ENCODE results near the gene TCF4.

GRCh38 chr18:55592106-55592505, 4.1 kb upstream of the TCF4 start:
- TF ChIP-seq ZNF280C (tag by site-specific recombination; IDR thresholded peaks at IDR 0.05) (no peak), ZNF10 (tag by site-specific recombination; IDR thresholded peaks at IDR 0.05) (no peak), ZNF37A (tag by site-specific recombination; IDR thresholded peaks at IDR 0.05) (no peak)
